ENCODE data around the gene NPAS2. TPM values are rescaled to one million over a fixed set of nuclear protein-coding genes. Genes with fewer than 3 reads are reported as not detected.

Gene NPAS2
- total RNA-seq, 4 donors from 2014 or later = 63.0 to 134 (median 115) TPM

DNA sequence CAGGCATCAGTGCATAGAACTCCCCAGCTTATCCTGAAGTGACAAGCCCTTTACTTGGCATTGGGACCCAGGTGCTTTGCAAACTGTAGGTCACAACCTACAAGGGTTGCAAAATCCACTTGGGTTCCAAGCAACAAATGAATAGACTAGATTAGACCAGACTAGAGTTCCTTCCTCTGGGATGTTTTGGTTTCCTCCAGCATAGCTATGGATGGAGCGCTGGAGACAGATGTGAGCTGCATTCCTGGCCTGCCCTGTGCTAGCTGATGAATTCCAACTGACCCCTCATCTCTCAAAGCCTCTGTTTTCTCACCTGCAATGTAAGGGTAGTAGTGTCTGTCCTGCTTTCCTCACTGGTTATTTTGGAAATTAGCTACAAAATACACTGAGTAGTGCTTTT lies 86.2 kb downstream of the NPAS2 start:
- Histone ChIP-seq H3K36me3 (no peaks in the 10 kb centered on the region), H3K4me3 (no peak overlapping the region), H3K27me3 (no peaks in the 10 kb centered on the region), H3K4me1 (peaks cover 0 to 11% (median 2%) of the 10 kb centered on the region in 4 donors), H3K9me3 (no peaks in the 10 kb centered on the region), H3K27ac (no peak overlapping the region)
- no peak for TF ChIP-seq POLR2AphosphoS5 (IDR thresholded peaks at IDR 0.05)
- TF ChIP-seq, protein P1, sequence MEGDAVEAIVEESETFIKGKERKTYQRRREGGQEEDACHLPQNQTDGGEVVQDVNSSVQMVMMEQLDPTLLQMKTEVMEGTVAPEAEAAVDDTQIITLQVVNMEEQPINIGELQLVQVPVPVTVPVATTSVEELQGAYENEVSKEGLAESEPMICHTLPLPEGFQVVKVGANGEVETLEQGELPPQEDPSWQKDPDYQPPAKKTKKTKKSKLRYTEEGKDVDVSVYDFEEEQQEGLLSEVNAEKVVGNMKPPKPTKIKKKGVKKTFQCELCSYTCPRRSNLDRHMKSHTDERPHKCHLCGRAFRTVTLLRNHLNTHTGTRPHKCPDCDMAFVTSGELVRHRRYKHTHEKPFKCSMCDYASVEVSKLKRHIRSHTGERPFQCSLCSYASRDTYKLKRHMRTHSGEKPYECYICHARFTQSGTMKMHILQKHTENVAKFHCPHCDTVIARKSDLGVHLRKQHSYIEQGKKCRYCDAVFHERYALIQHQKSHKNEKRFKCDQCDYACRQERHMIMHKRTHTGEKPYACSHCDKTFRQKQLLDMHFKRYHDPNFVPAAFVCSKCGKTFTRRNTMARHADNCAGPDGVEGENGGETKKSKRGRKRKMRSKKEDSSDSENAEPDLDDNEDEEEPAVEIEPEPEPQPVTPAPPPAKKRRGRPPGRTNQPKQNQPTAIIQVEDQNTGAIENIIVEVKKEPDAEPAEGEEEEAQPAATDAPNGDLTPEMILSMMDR (IDR thresholded peaks at IDR 0.05) = no peak
- no peak for TF ChIP-seq POLR2A (IDR thresholded peaks at IDR 0.05)
- no peak for TF ChIP-seq EP300 (IDR thresholded peaks at IDR 0.05; ENCODE audit: low read depth)
- 71 to 83% methylated on average over 1 of the region's 1 CpG for WGBS, 2 donors (ENCODE audit: low coverage in 1 of 2)
- in situ Hi-C loops (cut with MboI; ENCODE audit: low pct_ligation_motif_present in 1 of 4, low pct_unique_long_range_greater_than_20kb in 1 of 4, low sequenced_read_pairs in 3 of 4) (no loop called here), intact Hi-C loops (cut with DNase I; ENCODE audit: low total_unique reads) (no loop called here)
- DNase-seq = no peak

- WGBS, 2 donors (ENCODE audit: low coverage in 1 of 2) = 88 to 93% methylated on average over 5 of the region's 5 CpGs
- DNase-seq = no peak
- Histone ChIP-seq H3K9me3 (no peaks in the 10 kb centered on the region), H3K27me3 (no peaks in the 10 kb centered on the region), H3K27ac (no peak overlapping the region), H3K36me3 (no peaks in the 10 kb centered on the region), H3K4me3 (no peak overlapping the region), H3K4me1 (peaks cover 0 to 11% (median 2%) of the 10 kb centered on the region in 4 donors)
- in situ Hi-C loops (cut with MboI; ENCODE audit: low pct_ligation_motif_present in 1 of 4, low pct_unique_long_range_greater_than_20kb in 1 of 4, low sequenced_read_pairs in 3 of 4) (no loop called here), intact Hi-C loops (cut with DNase I; ENCODE audit: low total_unique reads) (no loop called here)
- no peak for TF ChIP-seq POLR2AphosphoS5 (IDR thresholded peaks at IDR 0.05)
- TF ChIP-seq, protein P1 (IDR thresholded peaks at IDR 0.05) = no peak
- no peak for TF ChIP-seq POLR2A (IDR thresholded peaks at IDR 0.05)
- no peak for TF ChIP-seq EP300 (IDR thresholded peaks at IDR 0.05; ENCODE audit: low read depth)
Measured at GRCh38 chr2:100906679-100907078, 86.7 kb downstream of the NPAS2 start.

DNA sequence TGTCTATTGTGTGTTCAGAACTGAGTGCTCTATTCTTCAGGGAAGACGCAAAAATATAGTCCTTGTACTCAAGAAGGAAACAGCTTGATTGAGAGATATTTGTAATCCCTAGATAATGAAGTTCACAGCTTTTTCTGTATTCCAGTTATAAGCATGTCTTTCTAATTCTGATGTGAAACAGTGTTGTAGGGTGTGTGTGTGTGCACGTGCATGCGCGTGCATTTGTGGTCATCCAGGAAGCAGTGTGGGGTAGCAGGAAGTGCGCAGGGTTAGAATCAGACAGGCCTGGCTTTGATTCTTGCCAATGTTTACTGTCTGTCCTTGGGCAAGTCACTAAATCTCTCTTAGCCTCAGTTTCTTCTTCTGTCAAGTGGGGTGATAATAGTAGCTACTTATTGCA lies 87.9 kb downstream of the NPAS2 start:
- WGBS, 2 donors (ENCODE audit: low coverage in 1 of 2) = 75 to 78% methylated on average over 5 of the region's 5 CpGs
- no peak for TF ChIP-seq EP300 (IDR thresholded peaks at IDR 0.05; ENCODE audit: low read depth)
- no peak for TF ChIP-seq POLR2A (IDR thresholded peaks at IDR 0.05)
- TF ChIP-seq, protein P1 (IDR thresholded peaks at IDR 0.05) = no peak
- TF ChIP-seq POLR2AphosphoS5 (IDR thresholded peaks at IDR 0.05) = no peak
- H3K9me3 ChIP-seq = no peaks in the 10 kb centered on the region
- H3K4me3 ChIP-seq = no peak overlapping the region
- H3K27me3 ChIP-seq = no peaks in the 10 kb centered on the region
- H3K27ac ChIP-seq = no peak overlapping the region
- intact Hi-C loops (cut with DNase I; ENCODE audit: low total_unique reads) (no loop called here), in situ Hi-C loops (cut with MboI; ENCODE audit: low pct_ligation_motif_present in 1 of 4, low pct_unique_long_range_greater_than_20kb in 1 of 4, low sequenced_read_pairs in 3 of 4) (no loop called here)
- no peak for DNase-seq
- H3K36me3 ChIP-seq = no peaks in the 10 kb centered on the region
- peaks cover 0 to 9% (median 2%) of the 10 kb centered on the region in 4 donors for H3K4me1 ChIP-seq

- Histone ChIP-seq H3K4me1 (no peaks in the 10 kb centered on the region), H3K4me3 (no peak overlapping the region), H3K36me3 (no peaks in the 10 kb centered on the region), H3K9me3 (no peaks in the 10 kb centered on the region), H3K27me3 (no peaks in the 10 kb centered on the region), H3K27ac (no peak overlapping the region)
- in situ Hi-C loops (cut with MboI; ENCODE audit: low pct_ligation_motif_present in 1 of 4, low pct_unique_long_range_greater_than_20kb in 1 of 4, low sequenced_read_pairs in 3 of 4) = no loop called here
- intact Hi-C loops (cut with DNase I; ENCODE audit: low total_unique reads) = no loop called here
- TF ChIP-seq POLR2AphosphoS5 (IDR thresholded peaks at IDR 0.05) (no peak), POLR2A (IDR thresholded peaks at IDR 0.05) (no peak)
- DNase-seq = no peak
- WGBS, 2 donors (ENCODE audit: low coverage in 1 of 2) = 74 to 76% methylated on average over 3 to 10 of the region's 10 CpGs
Measured at GRCh38 chr2:100909534-100910081, 89.7 kb downstream of the NPAS2 start.

DNA sequence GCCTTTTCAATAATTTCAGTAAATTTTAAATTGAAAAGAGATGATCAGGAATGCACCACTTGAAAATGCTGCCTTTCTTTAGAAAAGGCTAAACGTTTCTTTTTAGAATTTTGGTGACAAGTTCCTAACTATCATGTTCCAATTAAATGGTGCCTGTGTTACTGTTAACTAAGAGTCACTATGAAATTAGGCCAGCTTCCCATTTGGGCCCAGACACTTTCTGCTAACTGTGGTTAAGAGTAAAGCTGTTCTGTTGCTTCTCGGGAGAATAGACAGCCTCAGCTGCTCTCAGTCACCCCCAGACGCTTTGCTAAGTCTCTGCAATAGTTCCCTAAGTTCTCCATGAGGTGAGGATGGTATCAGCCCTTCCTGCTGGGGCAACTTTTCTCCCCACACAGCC lies 90.2 kb downstream of the NPAS2 start:
- H3K9me3 ChIP-seq = no peaks in the 10 kb centered on the region
- H3K27ac ChIP-seq = no peak overlapping the region
- intact Hi-C loops (cut with DNase I; ENCODE audit: low total_unique reads) = no loop called here
- H3K27me3 ChIP-seq = no peaks in the 10 kb centered on the region
- WGBS, 2 donors (ENCODE audit: low coverage in 1 of 2) = 60 to 70% methylated on average over 2 to 3 of the region's 3 CpGs
- H3K36me3 ChIP-seq = no peaks in the 10 kb centered on the region
- H3K4me3 ChIP-seq = no peak overlapping the region
- in situ Hi-C loops (cut with MboI; ENCODE audit: low pct_ligation_motif_present in 1 of 4, low pct_unique_long_range_greater_than_20kb in 1 of 4, low sequenced_read_pairs in 3 of 4) = no loop called here
- H3K4me1 ChIP-seq = no peaks in the 10 kb centered on the region
- TF ChIP-seq POLR2AphosphoS5 (IDR thresholded peaks at IDR 0.05) = no peak
- DNase-seq = no peak

Measured in transverse colon (tissue), 4 donors.